K562 (cell line): ENCODE results near the gene C22orf42. TPM values are rescaled to one million over a fixed set of nuclear protein-coding genes. Genes with fewer than 3 reads are reported as not detected.

Experiments used
- ATAC-seq: fragments of 200-7000 bp; cut with Tn5 transposase; 3 replicates; pipeline ENCODE4 v1.9.1; 2020; ENCODE audit warnings: moderate library complexity
- BruUV-seq: library from RNA; stranded (reverse); fragments of 400-500 nt; replicated peaks from 2 replicates; lab custom pipeline; 2021; lab: Mats Ljungman, UMichigan
- CTCF ChIA-PET: fragments of 300-600 bp; formaldehyde crosslinking; extraction: SDS; loops from one replicate; lab custom pipeline; 2021; ENCODE audit warnings: low intra/inter-chr PET ratio; lab: Yijun Ruan, JAX
- POLR2A ChIA-PET: fragments of 300-600, 350-650 bp; sonication (Branson Sonifier 250); formaldehyde crosslinking; extraction: SDS; loops from one replicate; lab custom pipeline; 2021; ENCODE audit warnings: antibody characterized with exemption, inconsistent platforms; lab: Yijun Ruan, JAX
- DNase-seq, 4 experiments: peaks; one replicate each; pipeline versions ENCODE4 v3.0.0 to v3.0.0-alpha.2; 2011 to 2018; ENCODE audit warnings: low spot score in 3 of 4, mixed read lengths in 3 of 4; ENCODE audit errors: extremely low read depth in 1 of 4
- FAIRE-seq: peaks from 2 replicates; lab custom pipeline; 2011; peaks lifted over from hg19 to GRCh38; lab: Jason Lieb, UNC
- H2AFZ ChIP-seq: 2 replicates; pipeline ENCODE4 v1.6.0; 2011; ENCODE audit warnings: low read depth, low read length, control low read depth, inconsistent platforms
- H3K27ac ChIP-seq: fragments of 200-600 bp; 3 replicates; pipeline ENCODE4 v1.8.0; 2011; ENCODE audit warnings: low read depth, mild to moderate bottlenecking, control low read depth, inconsistent platforms, low read length, moderate library complexity, mixed read lengths; ENCODE audit errors: extremely low read depth
- H3K27me3 ChIP-seq, 2 experiments: fragments of 300-600 bp in 1 of 2; 2 replicates in 1 of 2; 3 replicates in 1 of 2; pipeline versions ENCODE4 v1.6.0 to v1.8.0; 2011; ENCODE audit warnings: inconsistent platforms in 2 of 2, low read length in 2 of 2, mild to moderate bottlenecking in 1 of 2, mixed read lengths in 1 of 2, moderate library complexity in 1 of 2; ENCODE audit not compliant: control insufficient read depth in 2 of 2, insufficient read depth in 2 of 2
- H3K36me3 ChIP-seq: fragments of 300-600 bp; 3 replicates; pipeline ENCODE4 v1.8.0; 2011; ENCODE audit warnings: mild to moderate bottlenecking, low read length, inconsistent platforms; ENCODE audit not compliant: control insufficient read depth, insufficient read depth
- H3K4me1 ChIP-seq, 2 experiments: fragments of 200-600 bp in 1 of 2; replicated peaks in 1 of 2; 2 replicates in 1 of 2; 3 replicates in 1 of 2; pipeline versions ENCODE4 v1.5.1 to v1.8.0; 2011; ENCODE audit warnings: inconsistent platforms in 2 of 2, low read length in 2 of 2, mild to moderate bottlenecking in 1 of 2, mixed read lengths in 1 of 2, moderate library complexity in 1 of 2; ENCODE audit not compliant: control insufficient read depth in 2 of 2, insufficient read depth in 2 of 2
- H3K4me2 ChIP-seq: 2 replicates; pipeline ENCODE4 v1.6.1; 2011; ENCODE audit warnings: low read length, control low read depth, inconsistent platforms, mixed read lengths; ENCODE audit not compliant: insufficient read depth
- H3K4me3 ChIP-seq: fragments of 200-600 bp; sonication (generic), shearing (Covaris generic); 2 replicates; pipeline ENCODE4 v1.5.1; 2016; ENCODE audit warnings: control low read depth, inconsistent platforms
- H3K79me2 ChIP-seq: fragments of 200-600 bp; 3 replicates; pipeline ENCODE4 v1.8.0; 2011; ENCODE audit warnings: low read length, inconsistent platforms; ENCODE audit not compliant: control insufficient read depth, insufficient read depth
- H3K9ac ChIP-seq, 2 experiments: 2 replicates each; pipeline versions ENCODE4 v1.6.0 to v1.6.1; 2011; ENCODE audit warnings: low read depth in 2 of 2, low read length in 2 of 2, control low read depth in 1 of 2, inconsistent platforms in 1 of 2, mild to moderate bottlenecking in 1 of 2, mixed read lengths in 1 of 2; ENCODE audit not compliant: insufficient read depth in 1 of 2
- H3K9me1 ChIP-seq: one replicate; pipeline ENCODE4 v1.6.0; 2011; ENCODE audit warnings: inconsistent platforms, mild to moderate bottlenecking, low read length, moderate library complexity; ENCODE audit not compliant: control insufficient read depth, insufficient read depth
- H3K9me3 ChIP-seq: replicated peaks from 2 replicates; pipeline ENCODE4 v1.5.1; 2011; ENCODE audit warnings: low read depth, low read length, inconsistent platforms; ENCODE audit not compliant: control insufficient read depth, insufficient read depth
- H4K20me1 ChIP-seq: replicated peaks from 2 replicates; pipeline ENCODE4 v1.6.1; 2011; ENCODE audit warnings: low read length, inconsistent platforms, mixed read lengths; ENCODE audit not compliant: control insufficient read depth, insufficient read depth
- FOXJ3 ChIP-seq: sonication (generic); formaldehyde crosslinking; IDR thresholded peaks from 2 replicates; pipeline ENCODE4 v1.4.0; 2020; ENCODE audit warnings: mild to moderate bottlenecking, missing genetic modification reagents
- HES1 ChIP-seq: fragments of 450-650 bp; IDR thresholded peaks from 2 replicates; pipeline ENCODE4 v1.6.1; 2016; ENCODE audit warnings: low read depth, mild to moderate bottlenecking, moderate library complexity
- RB1 ChIP-seq: fragments of 450-650 bp; IDR thresholded peaks from 2 replicates; pipeline ENCODE4 v1.6.1; 2017; ENCODE audit warnings: low read depth, mild to moderate bottlenecking
- RFX1 ChIP-seq: fragments of 450-650 bp; IDR thresholded peaks from 2 replicates; pipeline ENCODE4 v1.6.1; 2016; ENCODE audit warnings: mild to moderate bottlenecking, moderate library complexity
- SPI1 ChIP-seq: IDR thresholded peaks from 2 replicates; pipeline ENCODE4 v1.6.1; 2011; ENCODE audit warnings: low read depth, low read length, control low read depth, borderline replicate concordance
- TGIF2 ChIP-seq: sonication (generic); formaldehyde crosslinking; IDR thresholded peaks from 2 replicates; pipeline ENCODE4 v1.8.1; 2022; ENCODE audit warnings: mild to moderate bottlenecking, missing genetic modification reagents, moderate library complexity
- ZKSCAN3 ChIP-seq: fragments of 250-450 bp; sonication (Bioruptor Pico); IDR thresholded peaks from 2 replicates; pipeline ENCODE4 v1.4.0; 2020
- ZKSCAN8 ChIP-seq: fragments of 200-800 bp; sonication (Bioruptor generic); IDR thresholded peaks from 2 replicates; pipeline ENCODE4 v1.6.1; 2016; ENCODE audit warnings: missing genetic modification characterization, missing compliant biosample characterization
- ZNF609 ChIP-seq: sonication (generic); formaldehyde crosslinking; IDR thresholded peaks from 2 replicates; pipeline ENCODE4 v1.8.1; 2023; ENCODE audit warnings: missing genetic modification reagents, mild to moderate bottlenecking, borderline replicate concordance
- ZSCAN29 ChIP-seq: fragments of 450-650 bp; IDR thresholded peaks from 2 replicates; pipeline ENCODE4 v1.6.1; 2017
- WGBS: fragments of 100-300 bp; shearing (Covaris generic); methylation state at CpG from one replicate; pipeline ENCODE4 v1.1.6; 2016; ENCODE audit warnings: low coverage, mixed read lengths; ENCODE audit not compliant: insufficient coverage; ENCODE audit errors: missing lambda C conversion rate; 5-methylcytosine and 5-hydroxymethylcytosine counted together
- in situ Hi-C: fragments of 300-500 bp; cut with MboI; formaldehyde crosslinking; loops from 4 replicates; pipeline ENCODE4 v1.15.0; 2018; ENCODE audit warnings: inconsistent platforms, mixed read lengths
- intact Hi-C: fragments of 100-400 bp; cut with micrococcal nuclease; formaldehyde crosslinking; loops from 2 replicates; pipeline ENCODE4 v1.14.2; 2022
- polyA plus RNA-seq, 8 experiments: library from polyadenylated mRNA; depleted of rRNA in 4 of 8; stranded (reverse) in 5 of 8; unstranded in 3 of 8; fragments of >200 nt; fragmentation: Nextera tagmentation in 2 of 8; fragmentation: Illumina TruSeq in 1 of 8; extraction: Ambion mirVana in 2 of 8; extraction: Trizol in 1 of 8; gene quantifications; 2 replicates each; pipeline versions ENCODE4 v1.2.1 to v1.2.3, GENCODE V29; 2011 to 2014; ENCODE audit warnings: inconsistent platforms in 1 of 8, missing spikeins in 1 of 8
- total RNA-seq, 7 experiments: library from RNA; depleted of rRNA in 6 of 7; stranded (reverse); fragments of >200 nt in 6 of 7; fragmentation: Illumina TruSeq in 2 of 7; extraction: Trizol in 2 of 7; gene quantifications; 2 replicates each; pipeline versions ENCODE4 v1.2.1 to v1.2.3, GENCODE V29; 2011 to 2021; ENCODE audit warnings: low replicate concordance in 1 of 7

Gene C22orf42
- total and polyA plus RNA-seq, 9 of the 15 experiments (the other 6 are each of a cell fraction or from before 2014, with no cell fraction given): not detected

GRCh38 chr22:32208681-32209080 lies 49.6 kb upstream of the C22orf42 start:
- ATAC-seq (no peak), DNase-seq (no peak), FAIRE-seq (no peak)
- TF ChIP-seq ZKSCAN3 (CRISPR knock-in tag) (no peak), RB1 (no peak), RFX1 (no peak)
- Histone ChIP-seq H3K27ac (no peak overlapping the region), H3K4me2 (no peak overlapping the region), H3K9me1 (no peaks in the 10 kb centered on the region), H3K4me3 (no peak overlapping the region), H2AFZ (no peak overlapping the region), H3K79me2 (no peaks in the 10 kb centered on the region), H3K4me1 (peaks cover 0 to 15% of the 10 kb centered on the region in 2 experiments; a peak in 2 of 5 replicates), H3K36me3 (no peaks in the 10 kb centered on the region), H4K20me1 (no peaks in the 10 kb centered on the region), H3K27me3 (peaks cover 0 to 7% of the 10 kb centered on the region in 2 experiments; a peak in 3 of 5 replicates), H3K9ac (no peak overlapping the region), H3K9me3 (no peaks in the 10 kb centered on the region)
- in situ Hi-C loops (no loop called here), intact Hi-C loops (no loop called here)
- BruUV-seq: no TSS peak
- CTCF ChIA-PET: no interaction called here
- WGBS: 0% methylated on average over 1 of the region's 3 CpGs
- POLR2A ChIA-PET: no interaction called here

GRCh38 chr22:32207971-32208480 lies 48.9 kb upstream of the C22orf42 start:
- intact Hi-C loops (no loop called here), in situ Hi-C loops (no loop called here)
- H3K9me1 ChIP-seq: no peaks in the 10 kb centered on the region
- H3K79me2 ChIP-seq: no peaks in the 10 kb centered on the region
- no peaks in the 10 kb centered on the region for H4K20me1 ChIP-seq
- ATAC-seq (no peak), FAIRE-seq (no peak), DNase-seq (no peak)
- no peak overlapping the region for H3K4me2 ChIP-seq
- peaks cover 0 to 21% of the 10 kb centered on the region in 2 experiments; a peak in 2 of 5 replicates for H3K4me1 ChIP-seq
- H3K4me3 ChIP-seq: no peak overlapping the region
- H3K36me3 ChIP-seq: no peaks in the 10 kb centered on the region
- H3K9ac ChIP-seq: no peak overlapping the region
- ChIA-PET POLR2A (no interaction called here), CTCF (no interaction called here)
- H3K27me3 ChIP-seq: peaks cover 0 to 13% of the 10 kb centered on the region in 2 experiments; a peak in 3 of 5 replicates
- H3K27ac ChIP-seq: no peak overlapping the region
- no TSS peak for BruUV-seq
- no peak overlapping the region for H2AFZ ChIP-seq
- 0% methylated on average over 2 of the region's 4 CpGs for WGBS
- H3K9me3 ChIP-seq: no peaks in the 10 kb centered on the region
- TF ChIP-seq HES1 (no peak), TGIF2 (no peak), ZKSCAN8 (CRISPR knock-in tag) (no peak), ZNF609 (CRISPR knock-in tag) (no peak), FOXJ3 (CRISPR knock-in tag) (no peak), ZSCAN29 (no peak), SPI1 (no peak)
